Effector CD8-positive, alpha-beta T cell (primary cell): ENCODE data around the gene ATG12.
"Not testable (repeated sequence)": the region's sequence is repeated elsewhere in the genome, so short reads cannot be mapped to it uniquely, and the experiment has no call there.

Experiments
- DNase-seq: peaks from one replicate; lab custom pipeline; 2025; lab: John Stamatoyannopoulos, UW

ATG12 gene

DNA sequence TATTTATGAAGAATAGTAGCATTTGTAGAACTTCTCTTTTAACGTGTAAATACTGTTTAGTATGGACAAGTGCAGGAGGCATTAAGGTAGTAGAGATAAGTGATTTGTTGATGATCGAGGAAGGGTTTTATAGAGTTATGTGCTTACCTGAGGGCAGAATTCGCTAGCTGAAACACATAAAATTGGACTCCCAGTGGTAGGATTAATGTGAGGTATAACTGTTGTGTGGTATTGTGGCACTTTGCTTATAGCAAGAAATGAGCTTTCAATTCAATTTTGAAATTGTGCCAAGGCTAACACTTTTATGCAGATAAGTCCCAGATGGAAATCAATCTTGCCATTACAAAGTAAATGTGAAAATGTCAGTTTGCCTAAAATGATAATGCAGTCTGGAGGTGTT lies 1.6 kb upstream of the ATG12 start:
- DNase-seq = no peak

DNA sequence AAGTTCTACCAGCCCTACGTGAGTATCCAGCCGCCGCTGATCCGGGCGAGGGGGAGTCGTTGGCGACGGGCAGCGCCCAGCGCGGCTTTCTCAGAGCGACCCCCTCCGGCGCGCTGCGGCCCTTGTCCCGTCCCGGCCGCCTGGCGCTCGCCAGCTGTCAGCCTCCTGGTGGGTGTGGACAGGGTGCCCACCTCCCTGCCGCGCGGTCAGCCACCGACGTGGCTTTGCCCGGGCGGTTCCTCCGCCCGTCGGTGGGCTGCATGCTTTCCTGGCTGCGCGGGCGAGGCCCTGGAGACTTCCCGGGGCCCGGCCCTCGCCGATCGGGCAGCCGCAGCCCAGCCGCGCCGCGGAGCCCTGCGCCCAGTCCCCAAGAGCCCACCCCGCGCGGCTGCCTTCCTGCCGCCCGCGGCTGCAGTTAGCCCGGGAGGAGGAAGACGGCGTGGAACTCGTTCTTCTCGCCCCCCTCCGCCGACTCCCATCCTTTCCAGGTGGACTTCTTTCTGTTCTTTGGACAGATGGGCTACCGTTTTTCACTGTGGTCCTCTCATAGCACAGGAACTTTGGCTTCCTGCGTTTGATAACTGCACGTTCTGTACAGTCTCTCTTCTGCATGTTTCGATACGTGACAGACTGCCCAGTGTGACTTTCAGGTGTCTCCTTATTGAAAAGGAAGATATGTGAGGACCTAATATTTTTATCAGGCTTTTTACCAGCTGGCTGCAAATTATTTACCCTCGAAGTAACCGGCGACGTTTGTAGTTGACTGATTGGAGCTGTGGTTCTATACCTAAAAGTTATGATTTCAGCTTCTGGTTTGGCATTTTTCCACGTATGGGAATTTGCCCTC lies 947 bp upstream of the ATG12 start:
- no peak for DNase-seq

DNA sequence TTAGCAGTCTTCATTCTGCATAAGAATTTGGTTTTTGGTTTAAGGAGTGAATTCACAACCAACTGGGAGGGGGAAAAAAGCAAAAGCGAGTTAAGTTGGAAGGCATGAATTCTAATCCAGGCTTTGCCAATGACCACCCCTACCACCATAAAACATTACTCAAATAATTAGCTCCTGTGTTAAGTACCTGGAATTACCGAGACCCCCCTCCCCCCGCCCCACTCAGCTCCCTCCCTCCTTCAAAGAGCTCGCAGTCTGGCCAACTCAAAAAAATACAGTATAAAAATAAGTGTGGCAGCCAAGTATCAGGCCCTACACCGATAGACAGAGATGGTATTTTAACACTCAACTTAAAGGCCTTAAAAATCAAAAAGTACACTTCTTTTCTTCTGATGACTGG lies 492 bp downstream of the ATG12 start:
- no peak for DNase-seq

DNA sequence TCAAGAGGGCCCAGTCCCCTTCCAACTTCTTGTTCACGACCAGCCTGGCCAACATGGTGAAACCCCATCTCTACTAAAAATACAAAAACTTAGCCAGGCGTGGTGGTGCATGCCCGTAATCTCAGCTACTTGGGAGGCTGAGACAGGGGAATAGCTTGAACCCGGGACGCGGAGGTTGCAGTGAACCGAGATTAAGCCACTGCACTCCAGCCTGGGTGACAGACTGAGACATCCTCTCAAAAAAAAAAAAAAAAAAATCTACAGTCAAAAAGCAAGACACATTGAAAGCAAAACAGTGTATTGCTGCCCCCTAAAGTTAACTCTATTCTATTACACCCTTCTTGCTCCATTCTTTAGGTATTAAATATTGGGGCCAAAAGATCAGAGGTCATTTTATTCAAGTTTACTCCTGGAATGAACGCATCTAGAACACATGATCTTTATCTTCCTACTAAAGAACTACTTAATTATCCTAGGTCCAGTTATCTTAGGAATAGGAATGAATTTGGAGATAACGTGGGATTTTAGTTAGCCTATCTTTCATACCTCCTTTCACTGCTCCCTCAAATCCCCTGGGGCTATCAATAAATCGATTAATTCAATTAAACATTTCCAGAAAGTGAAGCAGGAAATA lies 2.4 kb downstream of the ATG12 start:
- DNase-seq = no peak

GRCh38 chr5:115835481-115835880 lies 5.9 kb downstream of the ATG12 start:
- no peak for DNase-seq

DNA sequence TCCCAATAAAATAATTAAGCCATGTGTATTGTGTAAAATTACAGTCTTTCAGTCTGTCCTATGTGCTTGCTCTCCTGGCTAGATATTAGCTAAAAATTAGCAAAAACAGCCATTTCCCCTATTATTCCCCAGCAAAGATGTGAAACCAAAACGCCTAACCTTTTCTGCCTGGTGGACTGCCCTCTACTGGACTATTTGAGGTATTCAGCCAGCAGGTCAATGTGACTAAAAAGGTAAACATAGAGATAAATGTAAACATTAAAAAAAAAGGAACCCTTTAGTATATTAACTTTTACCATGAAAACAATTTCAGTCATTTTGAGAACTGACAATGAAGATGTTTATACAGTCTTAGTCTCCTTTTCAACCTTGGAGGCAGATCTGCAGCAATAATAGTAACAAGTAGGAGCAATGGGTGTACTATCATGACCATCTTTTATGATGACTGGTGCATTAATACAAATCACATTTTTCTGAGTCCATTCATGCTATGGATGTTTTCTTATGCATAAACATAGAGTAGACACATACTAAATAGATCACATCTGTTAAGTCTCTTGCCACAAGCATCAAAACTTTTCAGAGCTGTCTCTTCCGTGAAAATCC lies 10.1 kb downstream of the ATG12 start:
- DNase-seq = no peak

DNA sequence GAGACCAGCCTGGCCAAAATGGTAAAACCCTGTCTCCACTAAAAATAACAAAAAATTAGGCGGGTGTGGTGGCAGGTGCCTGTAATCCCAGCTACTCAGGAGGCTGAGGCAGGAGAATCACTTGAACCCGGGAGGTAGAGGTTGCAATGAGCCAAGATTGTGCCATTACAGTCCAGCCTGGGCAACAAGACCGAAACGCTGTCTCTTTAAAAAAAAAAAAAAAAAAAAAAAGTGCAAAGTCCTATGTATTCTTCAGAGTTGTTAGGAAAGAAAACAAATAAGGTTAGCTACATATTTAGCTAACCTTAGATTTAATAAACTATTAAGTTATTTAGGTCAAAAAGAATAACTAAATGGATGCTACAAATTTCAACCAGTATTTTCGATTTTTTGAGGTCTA lies 11.5 kb downstream of the ATG12 start:
- DNase-seq = no peak

GRCh38 chr5:115825948-115826347 lies 15.4 kb downstream of the ATG12 start:
- no peak for DNase-seq

GRCh38 chr5:115824983-115825382 lies 16.4 kb downstream of the ATG12 start:
- not testable (repeated sequence) for DNase-seq

- DNase-seq = no peak
Observed at GRCh38 chr5:115820846-115821245, 20.5 kb downstream of the ATG12 start.

GRCh38 chr5:115818821-115819220 lies 22.5 kb downstream of the ATG12 start:
- DNase-seq = no peak

- no peak for DNase-seq
Observed at GRCh38 chr5:115817386-115817785, 24.0 kb downstream of the ATG12 start.

GRCh38 chr5:115816226-115817081 lies 24.9 kb downstream of the ATG12 start, which contains the start of gene CDO1:
Gene CDO1, minus strand, starts transcription at chr5:115816659. Its CDS starts 262 bp downstream, at chr5:115816397.
- no peak for DNase-seq

- DNase-seq = no peak
Observed at GRCh38 chr5:115815693-115816225, 25.6 kb downstream of the ATG12 start.

- no peak for DNase-seq
Observed at GRCh38 chr5:115815006-115815692, 26.2 kb downstream of the ATG12 start.

- DNase-seq = no peak
Observed at GRCh38 chr5:115813719-115814118, 27.6 kb downstream of the ATG12 start.

- no peak for DNase-seq
Observed at GRCh38 chr5:115812372-115812771, 29.0 kb downstream of the ATG12 start.

DNA sequence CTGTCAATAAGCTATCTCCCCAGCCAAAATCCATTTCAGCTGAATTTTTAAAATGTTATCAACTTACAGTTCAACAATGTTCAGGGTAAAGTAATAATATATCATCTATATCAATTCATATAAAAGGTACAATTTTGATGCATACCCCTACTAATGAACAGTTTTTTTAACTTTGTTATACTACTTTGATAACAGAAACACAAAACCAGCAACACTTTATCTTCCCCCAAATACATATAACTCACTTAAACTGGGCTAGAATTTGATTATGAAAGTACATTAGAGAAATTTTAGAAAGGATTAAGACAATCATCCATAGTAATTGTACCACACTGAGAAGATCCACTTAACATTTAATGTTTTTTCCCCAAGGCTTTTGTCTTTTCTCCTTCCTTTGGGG lies 30.0 kb downstream of the ATG12 start:
- DNase-seq = no peak

DNA sequence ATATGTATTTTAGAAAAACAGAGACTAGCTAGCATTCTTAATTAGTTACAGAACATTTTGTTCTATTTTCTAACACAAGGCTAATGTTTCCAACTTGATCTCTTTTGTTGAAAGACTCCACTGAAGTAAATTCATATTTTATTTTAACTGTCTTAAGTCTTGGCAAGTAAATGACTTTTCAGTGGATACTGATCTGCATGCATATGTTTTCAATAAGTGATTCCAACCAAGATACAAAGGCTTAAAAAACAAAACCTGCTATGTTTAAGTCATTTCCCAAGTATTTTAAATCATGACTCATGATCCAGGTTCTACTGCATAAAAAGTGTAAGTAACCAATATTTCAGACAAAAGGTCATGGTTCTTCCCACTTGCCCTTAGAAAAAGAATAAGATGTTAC lies 30.6 kb downstream of the ATG12 start:
- DNase-seq = no peak

DNA sequence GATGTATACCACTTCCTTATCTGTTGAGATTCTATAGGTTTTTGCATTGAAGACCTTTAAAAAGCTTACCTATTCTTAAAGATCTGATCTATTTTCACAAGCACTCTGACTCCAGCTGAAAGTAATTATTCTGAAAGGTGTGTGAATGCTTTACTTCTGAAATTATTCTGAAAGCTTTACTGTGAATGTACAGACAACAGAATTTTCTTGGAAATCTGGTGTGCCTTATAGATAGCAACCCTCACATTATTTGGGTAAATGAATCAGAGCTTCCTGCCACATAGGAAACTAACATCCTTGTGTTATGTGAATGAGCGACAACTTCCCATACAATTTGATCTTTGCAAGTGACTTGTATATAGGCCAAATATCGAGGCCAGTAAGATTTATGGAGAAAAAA lies 31.4 kb downstream of the ATG12 start:
- no peak for DNase-seq

- DNase-seq = not testable (repeated sequence)
Observed at GRCh38 chr5:115808066-115808465, 33.3 kb downstream of the ATG12 start.
